ENCODE measurements around the gene TRA2A. TPM values are rescaled to one million over a fixed set of nuclear protein-coding genes. Genes with fewer than 3 reads are reported as not detected.

The TRA2A gene
- total and polyA plus RNA-seq, 9 donors, result 28.1 to 149 (median 107) TPM

DNA sequence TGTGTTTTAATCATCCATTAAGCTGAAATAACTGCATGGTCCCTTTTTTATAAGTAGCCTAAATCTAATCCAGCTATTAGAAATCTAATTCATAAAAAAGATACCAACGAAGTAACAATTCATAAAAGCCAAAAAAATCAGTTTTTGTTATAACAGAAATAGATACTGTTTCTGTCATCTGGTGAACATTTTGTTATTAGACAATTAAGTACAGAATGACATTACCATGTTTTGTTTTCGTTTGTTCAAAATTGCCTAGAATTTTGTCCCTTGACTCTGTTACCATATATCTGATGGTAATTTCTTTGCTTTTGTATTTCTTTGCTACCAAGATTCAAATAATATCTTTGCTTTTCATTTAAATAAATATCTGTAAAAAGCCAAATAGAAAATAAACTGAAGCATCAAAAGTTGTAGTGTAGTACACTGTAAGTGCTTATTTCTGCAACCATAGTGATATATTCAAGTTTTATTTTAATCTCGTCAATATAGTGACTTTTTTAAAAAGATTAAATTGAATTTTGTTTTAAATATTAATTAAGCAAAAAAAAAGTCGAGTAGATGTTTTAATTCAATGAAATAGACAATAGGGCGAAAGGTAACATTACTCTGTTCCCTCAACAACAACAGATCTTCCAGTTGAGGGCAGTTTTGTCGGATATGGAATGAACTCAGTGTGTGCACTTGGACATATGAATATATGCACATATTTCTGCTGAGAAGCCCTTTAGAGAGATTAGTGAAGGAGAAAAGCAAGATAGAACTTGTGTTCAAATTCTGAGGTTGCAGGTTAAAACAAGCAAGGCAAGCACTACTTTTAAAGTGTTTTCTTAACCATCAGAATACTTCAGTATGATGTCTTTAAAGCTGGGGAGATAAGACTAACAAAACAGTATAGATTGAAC lies 53.6 kb downstream of the TRA2A start:
- no peak for DNase-seq
- Histone ChIP-seq H3K36me3 (ENCODE audit: control insufficient read depth, insufficient read depth, low read length) (no peaks in the 10 kb centered on the region), H3K27me3 (ENCODE audit: control insufficient read depth, insufficient read depth, low read length) (peaks cover 6% of the 10 kb centered on the region), H3K9me3 (replicated peaks; ENCODE audit: control insufficient read depth, low read depth, low read length) (no peaks in the 10 kb centered on the region), H3K27ac (ENCODE audit: low read length) (no peak overlapping the region), H3K4me3 (ENCODE audit: low read length) (no peak overlapping the region), H3K4me1 (ENCODE audit: control insufficient read depth, insufficient read depth, low read length) (peaks cover 8% of the 10 kb centered on the region)
- no CpG with 5 or more reads among the region's 6 CpGs for WGBS (ENCODE audit: insufficient coverage)

DNA sequence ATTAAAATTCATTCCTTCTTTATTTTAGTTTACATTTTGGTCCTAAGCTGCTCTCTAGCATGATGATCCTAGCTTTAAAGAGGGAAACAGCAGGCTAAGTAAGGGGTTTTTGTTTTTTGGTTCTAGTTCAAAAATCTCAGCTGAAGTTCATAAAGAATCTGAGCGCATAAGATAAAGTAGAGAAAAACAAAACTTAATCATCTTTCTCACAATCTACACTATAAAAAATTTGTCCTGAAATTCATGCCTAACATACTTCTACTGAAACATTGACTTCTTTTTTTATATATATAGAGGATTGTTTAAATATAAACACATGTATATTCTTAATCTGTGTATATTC lies 54.7 kb downstream of the TRA2A start:
- WGBS (ENCODE audit: insufficient coverage), result no CpG with 5 or more reads among the region's 1 CpG
- H3K36me3 ChIP-seq (ENCODE audit: control insufficient read depth, insufficient read depth, low read length), result no peaks in the 10 kb centered on the region
- DNase-seq, result no peak

GRCh38 chr7:23476286-23477156 lies 55.3 kb downstream of the TRA2A start:
- Histone ChIP-seq H3K36me3 (ENCODE audit: control insufficient read depth, insufficient read depth, low read length) (no peaks in the 10 kb centered on the region), H3K9me3 (replicated peaks; ENCODE audit: control insufficient read depth, low read depth, low read length) (no peaks in the 10 kb centered on the region), H3K4me1 (ENCODE audit: control insufficient read depth, insufficient read depth, low read length) (peaks cover 9% of the 10 kb centered on the region), H3K27ac (ENCODE audit: low read length) (no peak overlapping the region), H3K27me3 (ENCODE audit: control insufficient read depth, insufficient read depth, low read length) (peaks cover 6% of the 10 kb centered on the region), H3K4me3 (ENCODE audit: low read length) (no peak overlapping the region)
- no peak for DNase-seq

More for the DNA sequence above, 54.7 kb downstream of the TRA2A start:
- peaks cover 6% of the 10 kb centered on the region for H3K27me3 ChIP-seq (ENCODE audit: control insufficient read depth, insufficient read depth, low read length)
- H3K9me3 ChIP-seq (replicated peaks; ENCODE audit: control insufficient read depth, low read depth, low read length), result no peaks in the 10 kb centered on the region
- no peak overlapping the region for H3K4me3 ChIP-seq (ENCODE audit: low read length)
- peaks cover 9% of the 10 kb centered on the region for H3K4me1 ChIP-seq (ENCODE audit: control insufficient read depth, insufficient read depth, low read length)
- H3K27ac ChIP-seq (ENCODE audit: low read length), result no peak overlapping the region

DNA sequence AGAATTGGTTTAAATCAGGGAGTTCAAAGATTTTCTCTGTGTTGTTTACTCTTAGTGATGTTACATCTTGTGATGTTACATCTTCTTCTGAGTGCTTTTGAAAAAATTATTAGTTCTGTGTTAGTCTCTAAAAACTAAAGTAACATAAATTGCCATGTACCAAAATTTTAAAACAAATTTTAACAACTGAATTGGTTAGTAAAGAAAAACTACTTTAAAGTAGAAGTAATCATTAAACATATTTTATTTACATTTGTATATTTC lies 56.3 kb downstream of the TRA2A start:
- Histone ChIP-seq H3K4me1 (ENCODE audit: control insufficient read depth, insufficient read depth, low read length) (peaks cover 9% of the 10 kb centered on the region), H3K27me3 (ENCODE audit: control insufficient read depth, insufficient read depth, low read length) (peaks cover 6% of the 10 kb centered on the region), H3K27ac (ENCODE audit: low read length) (no peak overlapping the region), H3K36me3 (ENCODE audit: control insufficient read depth, insufficient read depth, low read length) (no peaks in the 10 kb centered on the region), H3K9me3 (replicated peaks; ENCODE audit: control insufficient read depth, low read depth, low read length) (no peaks in the 10 kb centered on the region), H3K4me3 (ENCODE audit: low read length) (no peak overlapping the region)
- no peak for DNase-seq

- peak overlapping the region; percentile 74 for H3K27ac ChIP-seq (ENCODE audit: low read length)
- H3K9me3 ChIP-seq (replicated peaks; ENCODE audit: control insufficient read depth, low read depth, low read length), result no peaks in the 10 kb centered on the region
- DNase-seq, result no peak
- no peaks in the 10 kb centered on the region for H3K36me3 ChIP-seq (ENCODE audit: control insufficient read depth, insufficient read depth, low read length)
- 0% methylated on average over 5 of the region's 15 CpGs for WGBS (ENCODE audit: insufficient coverage)
- H3K4me1 ChIP-seq (ENCODE audit: control insufficient read depth, insufficient read depth, low read length), result peaks cover 9% of the 10 kb centered on the region
- peaks cover 5% of the 10 kb centered on the region for H3K27me3 ChIP-seq (ENCODE audit: control insufficient read depth, insufficient read depth, low read length)
- H3K4me3 ChIP-seq (ENCODE audit: low read length), result peak overlapping the region; percentile 67
Observed at GRCh38 chr7:23474829-23475575, 56.8 kb downstream of the TRA2A start.

GRCh38 chr7:23474094-23474828 lies 57.5 kb downstream of the TRA2A start:
- H3K36me3 ChIP-seq (ENCODE audit: control insufficient read depth, insufficient read depth, low read length), result no peaks in the 10 kb centered on the region
- peak overlapping the region; percentile 97 for H3K27ac ChIP-seq (ENCODE audit: low read length)
- WGBS (ENCODE audit: insufficient coverage), result under 1% methylated on average over 56 of the region's 66 CpGs
- peaks cover 5% of the 10 kb centered on the region for H3K27me3 ChIP-seq (ENCODE audit: control insufficient read depth, insufficient read depth, low read length)
- H3K4me1 ChIP-seq (ENCODE audit: control insufficient read depth, insufficient read depth, low read length), result peaks cover 9% of the 10 kb centered on the region
- H3K9me3 ChIP-seq (replicated peaks; ENCODE audit: control insufficient read depth, low read depth, low read length), result no peaks in the 10 kb centered on the region
- peak; percentile 99 for DNase-seq
- peak overlapping the region; percentile 67 for H3K4me3 ChIP-seq (ENCODE audit: low read length)

- no peak for DNase-seq
- Histone ChIP-seq H3K27me3 (ENCODE audit: control insufficient read depth, insufficient read depth, low read length) (peaks cover 5% of the 10 kb centered on the region), H3K9me3 (replicated peaks; ENCODE audit: control insufficient read depth, low read depth, low read length) (no peaks in the 10 kb centered on the region), H3K27ac (ENCODE audit: low read length) (peak overlapping the region; percentile 97), H3K4me1 (ENCODE audit: control insufficient read depth, insufficient read depth, low read length) (peaks cover 9% of the 10 kb centered on the region), H3K36me3 (ENCODE audit: control insufficient read depth, insufficient read depth, low read length) (no peaks in the 10 kb centered on the region), H3K4me3 (ENCODE audit: low read length) (peak overlapping the region; percentile 67)
- WGBS (ENCODE audit: insufficient coverage), result under 1% methylated on average over 21 of the region's 23 CpGs
Observed at GRCh38 chr7:23473844-23474093, 58.0 kb downstream of the TRA2A start.

GRCh38 chr7:23472956-23473843 lies 58.6 kb downstream of the TRA2A start:
- DNase-seq, result no peak
- H3K36me3 ChIP-seq (ENCODE audit: control insufficient read depth, insufficient read depth, low read length), result no peaks in the 10 kb centered on the region
- H3K4me3 ChIP-seq (ENCODE audit: low read length), result peak overlapping the region; percentile 67
- no peaks in the 10 kb centered on the region for H3K9me3 ChIP-seq (replicated peaks; ENCODE audit: control insufficient read depth, low read depth, low read length)
- peaks cover 5% of the 10 kb centered on the region for H3K27me3 ChIP-seq (ENCODE audit: control insufficient read depth, insufficient read depth, low read length)
- 5% methylated on average over 14 of the region's 16 CpGs for WGBS (ENCODE audit: insufficient coverage)
- H3K27ac ChIP-seq (ENCODE audit: low read length), result peak overlapping the region; percentile 97
- peaks cover 9% of the 10 kb centered on the region for H3K4me1 ChIP-seq (ENCODE audit: control insufficient read depth, insufficient read depth, low read length)

DNA sequence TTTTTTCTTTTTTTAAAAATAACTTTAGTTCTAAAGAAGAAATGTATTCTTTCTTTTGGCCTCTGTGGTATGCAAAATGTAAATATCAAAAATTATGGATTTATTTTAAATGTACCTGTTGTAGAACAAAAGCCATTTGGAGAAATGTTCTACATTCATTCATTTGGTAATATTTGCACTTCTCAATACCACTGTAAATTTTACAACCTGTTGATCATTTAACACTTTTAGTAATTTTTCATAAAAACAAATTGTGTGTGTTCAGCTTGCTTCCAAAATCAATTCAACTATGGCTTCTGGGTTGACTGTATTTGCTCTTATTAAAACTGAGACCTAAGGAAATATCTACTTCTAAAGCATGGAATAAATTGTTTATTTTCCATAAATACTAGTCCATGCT lies 59.2 kb downstream of the TRA2A start:
- Histone ChIP-seq H3K36me3 (ENCODE audit: control insufficient read depth, insufficient read depth, low read length) (no peaks in the 10 kb centered on the region), H3K4me3 (ENCODE audit: low read length) (peak overlapping the region; percentile 84), H3K27me3 (ENCODE audit: control insufficient read depth, insufficient read depth, low read length) (peaks cover 5% of the 10 kb centered on the region), H3K27ac (ENCODE audit: low read length) (peak overlapping the region; percentile 97), H3K4me1 (ENCODE audit: control insufficient read depth, insufficient read depth, low read length) (peaks cover 12% of the 10 kb centered on the region), H3K9me3 (replicated peaks; ENCODE audit: control insufficient read depth, low read depth, low read length) (no peaks in the 10 kb centered on the region)
- no peak for DNase-seq
